Measurements from ENCODE around the gene FCHO2. TPM values are rescaled to one million over a fixed set of nuclear protein-coding genes. Genes with fewer than 3 reads are reported as not detected.

The FCHO2 gene
- total and polyA plus RNA-seq, 10 of the 15 experiments (the other 5 are each of a cell fraction or from before 2014, with no cell fraction given): 0.05 to 1.4 (median 0.18) TPM

DNA sequence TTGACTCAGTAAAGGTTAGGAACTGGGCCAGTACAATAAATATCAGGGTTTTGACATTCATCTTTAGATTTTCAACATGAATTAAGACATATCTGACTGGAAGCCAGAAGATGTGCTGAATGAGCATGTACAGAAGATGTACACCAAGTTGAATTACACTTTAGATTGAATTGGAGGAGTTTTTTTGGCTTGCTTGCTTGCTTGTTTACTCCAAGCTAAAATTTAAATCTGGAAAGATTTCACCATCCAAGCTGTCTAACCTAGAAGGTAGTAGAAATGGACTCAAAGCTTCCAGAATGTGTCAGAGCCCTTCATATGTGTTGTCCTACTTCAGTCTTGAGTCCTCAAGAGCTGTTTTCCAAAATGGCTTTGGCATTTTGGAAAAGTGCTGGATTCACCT lies 49.0 kb upstream of the FCHO2 start:
- in situ Hi-C loops (cut with MboI): no loop called here
- H3K4me1 ChIP-seq (ENCODE audit: control insufficient read depth, insufficient read depth, low read length): no peaks in the 10 kb centered on the region
- H3K4me2 ChIP-seq (ENCODE audit: control insufficient read depth, insufficient read depth): no peak overlapping the region
- peaks cover 0 to 32% of the 10 kb centered on the region in 2 experiments for H3K36me3 ChIP-seq (ENCODE audit: control insufficient read depth in 2 of 2, insufficient read depth in 2 of 2, low read length in 1 of 2)
- ChIA-PET RAD21 (ENCODE audit: unreplicated experiment) (no interaction called here), POLR2A (no interaction called here), SMC1A (ENCODE audit: uncharacterized antibody, unreplicated experiment) (interaction anchor here (0.6 kb wide), 1 partner anchor 202 kb away, joined by 3 read pairs; no protein-coding TSS in a partner anchor), CTCF (no interaction called here)
- H2AFZ ChIP-seq (ENCODE audit: control insufficient read depth, low read depth, low read length): no peak overlapping the region
- intact Hi-C loops (cut with micrococcal nuclease; ENCODE audit: unreplicated experiment): no loop called here
- no peak for FAIRE-seq
- H3K9ac ChIP-seq (ENCODE audit: control insufficient read depth, insufficient read depth, low read length): no peak overlapping the region
- DNase-seq (ENCODE audit: low read depth, low spot score): no peak
- H4K20me1 ChIP-seq (ENCODE audit: control insufficient read depth, insufficient read depth): no peaks in the 10 kb centered on the region
- H3K27ac ChIP-seq (ENCODE audit: control insufficient read depth, insufficient read depth): no peak overlapping the region
- no TSS peak for BruUV-seq (replicated peaks)
- TF ChIP-seq MYB (IDR thresholded peaks at IDR 0.05; ENCODE audit: borderline replicate concordance, low read depth, low read length): no peak
- TF ChIP-seq, protein P1, sequence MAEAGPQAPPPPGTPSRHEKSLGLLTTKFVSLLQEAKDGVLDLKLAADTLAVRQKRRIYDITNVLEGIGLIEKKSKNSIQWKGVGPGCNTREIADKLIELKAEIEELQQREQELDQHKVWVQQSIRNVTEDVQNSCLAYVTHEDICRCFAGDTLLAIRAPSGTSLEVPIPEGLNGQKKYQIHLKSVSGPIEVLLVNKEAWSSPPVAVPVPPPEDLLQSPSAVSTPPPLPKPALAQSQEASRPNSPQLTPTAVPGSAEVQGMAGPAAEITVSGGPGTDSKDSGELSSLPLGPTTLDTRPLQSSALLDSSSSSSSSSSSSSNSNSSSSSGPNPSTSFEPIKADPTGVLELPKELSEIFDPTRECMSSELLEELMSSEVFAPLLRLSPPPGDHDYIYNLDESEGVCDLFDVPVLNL (IDR thresholded peaks at IDR 0.05; ENCODE audit: low read depth, low read length): no peak
- TF ChIP-seq ZNF274 (IDR thresholded peaks at IDR 0.05; ENCODE audit: insufficient read depth, insufficient read length): no peak
- no peak for TF ChIP-seq PML (IDR thresholded peaks at IDR 0.05; ENCODE audit: low read length)
- TF ChIP-seq ASH2L (IDR thresholded peaks at IDR 0.05; ENCODE audit: borderline replicate concordance, low read depth): no peak
- TF ChIP-seq, protein P2, sequence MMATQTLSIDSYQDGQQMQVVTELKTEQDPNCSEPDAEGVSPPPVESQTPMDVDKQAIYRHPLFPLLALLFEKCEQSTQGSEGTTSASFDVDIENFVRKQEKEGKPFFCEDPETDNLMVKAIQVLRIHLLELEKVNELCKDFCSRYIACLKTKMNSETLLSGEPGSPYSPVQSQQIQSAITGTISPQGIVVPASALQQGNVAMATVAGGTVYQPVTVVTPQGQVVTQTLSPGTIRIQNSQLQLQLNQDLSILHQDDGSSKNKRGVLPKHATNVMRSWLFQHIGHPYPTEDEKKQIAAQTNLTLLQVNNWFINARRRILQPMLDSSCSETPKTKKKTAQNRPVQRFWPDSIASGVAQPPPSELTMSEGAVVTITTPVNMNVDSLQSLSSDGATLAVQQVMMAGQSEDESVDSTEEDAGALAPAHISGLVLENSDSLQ (IDR thresholded peaks at IDR 0.05): no peak
- TF ChIP-seq SP1 (IDR thresholded peaks at IDR 0.05; ENCODE audit: low read depth, low read length): no peak
- TF ChIP-seq EZH2 (IDR thresholded peaks at IDR 0.05; ENCODE audit: borderline replicate concordance, control insufficient read depth, low read depth, low read length): no peak
- TF ChIP-seq SPI1 (IDR thresholded peaks at IDR 0.05; ENCODE audit: borderline replicate concordance, insufficient read depth, low read depth, low read length): no peak
- TF ChIP-seq ZNF207 (IDR thresholded peaks at IDR 0.05; ENCODE audit: borderline replicate concordance): no peak
- H3K79me2 ChIP-seq (ENCODE audit: control insufficient read depth, insufficient read depth, low read length): no peaks in the 10 kb centered on the region
- H3K9me3 ChIP-seq (replicated peaks; ENCODE audit: control insufficient read depth, insufficient read depth, low read length): no peaks in the 10 kb centered on the region
- ATAC-seq: no peak
- H3K27me3 ChIP-seq (replicated peaks in 1 of 2; ENCODE audit: control insufficient read depth in 2 of 2, insufficient read depth in 2 of 2, low read length in 1 of 2): no peaks in the 10 kb centered on the region
- H3K4me3 ChIP-seq: no peak overlapping the region

All from GM12878 (cell line).